Esophagus squamous epithelium (tissue), 4 donors: ENCODE measurements around the gene PIPOX.

ENCODE experiments used
- POLR2A ChIP-seq, 4 donors: fragments of 450-650 bp; IDR thresholded peaks; one replicate each; pipeline ENCODE4 v1.6.1; 2017; ENCODE audit warnings: antibody characterized with exemption in 4 of 4, mild to moderate bottlenecking in 4 of 4, moderate library complexity in 3 of 4
- TF ChIP-seq, protein P1 (sequence below), 6 experiments: fragments of 450-650 bp in 4 of 6; fragments of 200-600 bp in 2 of 6; sonication (generic) in 2 of 6; IDR thresholded peaks; one replicate each; pipeline ENCODE4 v1.5.1; 2016 to 2019; ENCODE audit warnings: antibody characterized with exemption in 6 of 6, mild to moderate bottlenecking in 4 of 6, moderate library complexity in 4 of 6

DNA sequence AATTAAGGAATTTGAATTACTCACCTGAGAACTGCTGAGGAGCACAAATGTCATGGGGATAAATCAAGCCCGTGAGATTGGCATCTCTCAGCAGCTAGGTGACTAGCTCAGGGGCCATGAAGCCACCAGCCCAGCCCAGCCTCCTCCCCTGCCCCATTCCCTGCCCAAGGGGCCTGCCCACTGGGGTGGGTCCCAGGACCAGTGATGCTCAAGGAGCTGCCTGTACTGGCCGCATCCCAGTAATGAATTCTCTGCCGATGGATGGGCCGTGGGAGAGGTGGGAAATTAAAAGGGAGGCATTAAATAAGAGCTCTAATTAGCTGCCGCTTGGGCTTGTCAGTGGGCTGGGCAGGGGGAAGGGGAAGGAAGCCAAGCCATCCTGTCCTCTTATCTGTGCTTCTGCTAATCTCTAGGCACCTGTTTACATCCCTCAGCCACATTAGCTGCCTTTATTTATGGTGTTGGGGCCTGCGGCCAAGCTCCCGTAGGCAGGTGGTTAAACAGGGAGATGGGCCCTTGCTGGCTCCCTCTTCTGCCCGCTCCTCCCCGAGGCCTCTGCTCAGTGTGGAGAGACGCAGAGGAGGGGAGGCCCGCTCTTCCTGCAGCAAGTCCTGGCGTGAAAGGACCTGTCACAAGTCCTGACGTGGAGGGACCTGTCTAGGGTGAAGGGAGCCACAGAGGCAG is 48.8 kb downstream of the PIPOX start:
- TF ChIP-seq, protein P1, sequence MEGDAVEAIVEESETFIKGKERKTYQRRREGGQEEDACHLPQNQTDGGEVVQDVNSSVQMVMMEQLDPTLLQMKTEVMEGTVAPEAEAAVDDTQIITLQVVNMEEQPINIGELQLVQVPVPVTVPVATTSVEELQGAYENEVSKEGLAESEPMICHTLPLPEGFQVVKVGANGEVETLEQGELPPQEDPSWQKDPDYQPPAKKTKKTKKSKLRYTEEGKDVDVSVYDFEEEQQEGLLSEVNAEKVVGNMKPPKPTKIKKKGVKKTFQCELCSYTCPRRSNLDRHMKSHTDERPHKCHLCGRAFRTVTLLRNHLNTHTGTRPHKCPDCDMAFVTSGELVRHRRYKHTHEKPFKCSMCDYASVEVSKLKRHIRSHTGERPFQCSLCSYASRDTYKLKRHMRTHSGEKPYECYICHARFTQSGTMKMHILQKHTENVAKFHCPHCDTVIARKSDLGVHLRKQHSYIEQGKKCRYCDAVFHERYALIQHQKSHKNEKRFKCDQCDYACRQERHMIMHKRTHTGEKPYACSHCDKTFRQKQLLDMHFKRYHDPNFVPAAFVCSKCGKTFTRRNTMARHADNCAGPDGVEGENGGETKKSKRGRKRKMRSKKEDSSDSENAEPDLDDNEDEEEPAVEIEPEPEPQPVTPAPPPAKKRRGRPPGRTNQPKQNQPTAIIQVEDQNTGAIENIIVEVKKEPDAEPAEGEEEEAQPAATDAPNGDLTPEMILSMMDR (IDR thresholded peaks at IDR 0.05): no peak
- TF ChIP-seq POLR2A (IDR thresholded peaks at IDR 0.05): no peak
